H1 (cell line): ENCODE data around the gene ADAM19. TPM values are rescaled to one million over a fixed set of nuclear protein-coding genes. Genes with fewer than 3 reads are reported as not detected.

ENCODE experiments used
- CTCF ChIA-PET: fragments of 300-600 bp; sonication (Branson Sonifier 250); formaldehyde crosslinking; loops from one replicate; lab custom pipeline; 2021; ENCODE audit not compliant: partially characterized antibody; lab: Charles Lee
- POLR2A ChIA-PET: fragments of 300-600 bp; sonication (Branson Sonifier 250); formaldehyde crosslinking; loops from one replicate; lab custom pipeline; 2021; ENCODE audit warnings: inconsistent platforms; ENCODE audit not compliant: partially characterized antibody; lab: Charles Lee
- DNase-seq, 2 experiments: peaks; one replicate each; pipeline versions ENCODE4 v3.0.0 to v3.0.0-alpha.2; 2010 to 2022; ENCODE audit warnings: low spot score in 2 of 2, low read depth in 1 of 2, mixed read lengths in 1 of 2
- FAIRE-seq: peaks from 2 replicates; lab custom pipeline; 2011; peaks lifted over from hg19 to GRCh38; lab: Jason Lieb, UNC
- H2AFZ ChIP-seq: 2 replicates; pipeline ENCODE4 v1.8.1; 2012; ENCODE audit warnings: low read length, inconsistent platforms
- H2AK5ac ChIP-seq: 2 replicates; pipeline ENCODE4 v1.6.1; 2013; ENCODE audit warnings: low read depth, low read length
- H2BK120ac ChIP-seq: replicated peaks from 2 replicates; pipeline ENCODE3; 2013; ENCODE audit warnings: low read depth, low read length, inconsistent platforms
- H2BK12ac ChIP-seq: 2 replicates; pipeline ENCODE4 v1.6.1; 2013; ENCODE audit warnings: low read depth, low read length
- H2BK15ac ChIP-seq: 2 replicates; pipeline ENCODE4 v1.6.1; 2013; ENCODE audit warnings: low read length
- H2BK20ac ChIP-seq: 2 replicates; pipeline ENCODE4 v1.6.1; 2013; ENCODE audit warnings: low read length
- H2BK5ac ChIP-seq: 2 replicates; pipeline ENCODE4 v1.6.1; 2013; ENCODE audit warnings: low read depth, low read length
- H3K14ac ChIP-seq: 2 replicates; pipeline ENCODE4 v1.6.1; 2013; ENCODE audit warnings: inconsistent platforms; ENCODE audit not compliant: insufficient read length
- H3K18ac ChIP-seq: 2 replicates; pipeline ENCODE4 v1.6.1; 2013; ENCODE audit warnings: low read length; ENCODE audit errors: extremely low read depth
- H3K23ac ChIP-seq: 2 replicates; pipeline ENCODE4 v1.6.1; 2013; ENCODE audit warnings: inconsistent platforms; ENCODE audit not compliant: insufficient read length
- H3K23me2 ChIP-seq: 2 replicates; pipeline ENCODE4 v1.6.1; 2013; ENCODE audit warnings: low read depth, low read length
- H3K27ac ChIP-seq: 2 replicates; pipeline ENCODE4 v1.6.1; 2011; ENCODE audit warnings: low read depth, low read length, inconsistent platforms
- H3K27me3 ChIP-seq, 4 experiments: replicated peaks in 1 of 4; 1 replicate in 1 of 4; 2 replicates in 3 of 4; pipeline versions ENCODE4 v1.6.1 to v1.8.1; 2011 to 2013; ENCODE audit warnings: low read length in 3 of 4, mild to moderate bottlenecking in 3 of 4, inconsistent platforms in 2 of 4, mixed read lengths in 2 of 4, moderate library complexity in 1 of 4; ENCODE audit not compliant: control insufficient read depth in 3 of 4, insufficient read depth in 3 of 4; ENCODE audit errors: extremely low read depth in 1 of 4
- H3K36me3 ChIP-seq, 4 experiments: 2 replicates each; pipeline versions ENCODE4 v1.6.1 to v1.8.1; 2011 to 2013; ENCODE audit warnings: mild to moderate bottlenecking in 4 of 4, low read length in 3 of 4, moderate library complexity in 2 of 4, control low read depth in 1 of 4, inconsistent platforms in 1 of 4; ENCODE audit not compliant: insufficient read depth in 4 of 4, control insufficient read depth in 2 of 4
- H3K4ac ChIP-seq: replicated peaks from 2 replicates; pipeline ENCODE3; 2013; ENCODE audit warnings: low read length, low read depth, mixed read lengths, inconsistent platforms; ENCODE audit not compliant: insufficient read length
- H3K4me1 ChIP-seq, 4 experiments: replicated peaks in 1 of 4; 1 replicate in 1 of 4; 2 replicates in 3 of 4; pipeline versions ENCODE4 v1.6.1 to v1.8.1; 2011 to 2013; ENCODE audit warnings: low read length in 3 of 4, inconsistent platforms in 2 of 4, mixed read lengths in 1 of 4; ENCODE audit not compliant: insufficient read depth in 4 of 4, control insufficient read depth in 3 of 4
- H3K4me2 ChIP-seq, 2 experiments: 2 replicates each; pipeline versions ENCODE4 v1.6.1 to v1.8.1; 2011 to 2013; ENCODE audit warnings: low read depth in 2 of 2, low read length in 2 of 2, control low read depth in 1 of 2, inconsistent platforms in 1 of 2, mild to moderate bottlenecking in 1 of 2; ENCODE audit not compliant: insufficient read depth in 1 of 2
- H3K4me3 ChIP-seq, 4 experiments: fragments of 200-600, 300-600 bp in 1 of 4; sonication (generic), shearing (Covaris generic), sonication (Bioruptor Twin) in 1 of 4; 2 replicates each; pipeline versions ENCODE4 v1.5.1 to v1.8.1; 2011 to 2016; ENCODE audit warnings: low read length in 4 of 4, low read depth in 3 of 4, control low read depth in 2 of 4, inconsistent platforms in 2 of 4, mild to moderate bottlenecking in 2 of 4, mixed read lengths in 1 of 4, moderate library complexity in 1 of 4; ENCODE audit not compliant: insufficient read depth in 2 of 4; ENCODE audit errors: extremely low read depth in 1 of 4
- H3K56ac ChIP-seq: replicated peaks from 2 replicates; pipeline ENCODE3; 2013; ENCODE audit warnings: low read depth, mild to moderate bottlenecking, mixed read lengths, low read length, inconsistent platforms; ENCODE audit not compliant: insufficient read length
- H3K79me1 ChIP-seq: 2 replicates; pipeline ENCODE4 v1.6.1; 2013; ENCODE audit warnings: low read depth, low read length, control low read depth
- H3K79me2 ChIP-seq, 2 experiments: 2 replicates each; pipeline versions ENCODE4 v1.6.1 to v1.8.1; 2012 to 2013; ENCODE audit warnings: low read length in 2 of 2, mild to moderate bottlenecking in 2 of 2, inconsistent platforms in 1 of 2; ENCODE audit not compliant: insufficient read depth in 2 of 2, control insufficient read depth in 1 of 2
- H3K9ac ChIP-seq, 4 experiments: replicated peaks in 1 of 4; 1 replicate in 1 of 4; 2 replicates in 3 of 4; pipeline versions ENCODE4 v1.6.1 to v1.8.1; 2011 to 2013; ENCODE audit warnings: low read depth in 3 of 4, low read length in 3 of 4, control low read depth in 2 of 4, mild to moderate bottlenecking in 2 of 4, moderate library complexity in 2 of 4, inconsistent platforms in 1 of 4; ENCODE audit errors: extremely low read depth in 1 of 4
- H3K9me3 ChIP-seq, 2 experiments: 2 replicates each; pipeline versions ENCODE4 v1.6.1 to v1.8.1; 2012 to 2013; ENCODE audit warnings: mild to moderate bottlenecking in 2 of 2, moderate library complexity in 2 of 2, control low read depth in 1 of 2, inconsistent platforms in 1 of 2, low read depth in 1 of 2, low read length in 1 of 2, mixed read lengths in 1 of 2; ENCODE audit not compliant: insufficient read depth in 2 of 2
- H4K20me1 ChIP-seq, 2 experiments: replicated peaks in 1 of 2; 2 replicates each; pipeline versions ENCODE3 to v1.8.1; 2011 to 2013; ENCODE audit warnings: inconsistent platforms in 2 of 2, low read length in 2 of 2, mild to moderate bottlenecking in 1 of 2; ENCODE audit not compliant: insufficient read depth in 2 of 2, control insufficient read depth in 1 of 2
- H4K5ac ChIP-seq: 2 replicates; pipeline ENCODE4 v1.6.1; 2013; ENCODE audit warnings: low read length, low read depth, mixed read lengths, inconsistent platforms; ENCODE audit not compliant: insufficient read length
- H4K8ac ChIP-seq: 2 replicates; pipeline ENCODE4 v1.8.0; 2013; ENCODE audit warnings: mild to moderate bottlenecking, moderate library complexity, low read length, inconsistent platforms; ENCODE audit not compliant: insufficient read depth; ENCODE audit errors: extremely low read depth
- H4K91ac ChIP-seq: replicated peaks from 2 replicates; pipeline ENCODE3; 2013; ENCODE audit warnings: low read length, mixed read lengths, inconsistent platforms; ENCODE audit not compliant: insufficient read length
- CBX5 ChIP-seq: fragments of 300-800, 300-1000 bp; sonication (generic); IDR thresholded peaks from 2 replicates; pipeline ENCODE4 v1.7.1; 2016; ENCODE audit warnings: antibody characterized with exemption, low read length, low read depth
- CTBP2 ChIP-seq: IDR thresholded peaks from 2 replicates; pipeline ENCODE4 v1.7.0; 2011; ENCODE audit warnings: borderline replicate concordance, mild to moderate bottlenecking, moderate library complexity, mixed read lengths, low read length; ENCODE audit not compliant: insufficient read depth, insufficient read length
- GTF2F1 ChIP-seq: IDR thresholded peaks from 2 replicates; pipeline ENCODE4 v1.6.1; 2012; ENCODE audit warnings: low read depth, low read length, improper control_type of control experiment, borderline replicate concordance
- TAF1 ChIP-seq: IDR thresholded peaks from 2 replicates; pipeline ENCODE4 v1.6.1; 2011; ENCODE audit warnings: mild to moderate bottlenecking, low read depth, low read length
- TEAD4 ChIP-seq: IDR thresholded peaks from 2 replicates; pipeline ENCODE4 v1.6.1; 2012; ENCODE audit warnings: low read depth, low read length, inconsistent platforms, mixed read lengths
- WGBS, 2 experiments: shearing (Covaris generic) in 1 of 2; methylation state at CpG; one replicate each; pipeline versions ENCODE4 v1.1.6 to v1.1.7; 2013 to 2015; ENCODE audit warnings: low lambda C conversion rate in 2 of 2, mixed read lengths in 2 of 2, inconsistent platforms in 1 of 2, low coverage in 1 of 2, missing lambda C conversion rate in 1 of 2; ENCODE audit not compliant: insufficient replicate concordance in 2 of 2, insufficient coverage in 1 of 2, insufficient read length in 1 of 2; ENCODE audit errors: extremely low coverage in 1 of 2, missing lambda C conversion rate in 1 of 2; 5-methylcytosine and 5-hydroxymethylcytosine counted together
- polyA plus RNA-seq, 7 experiments: library from polyadenylated mRNA; depleted of rRNA in 3 of 7; stranded (reverse) in 5 of 7; unstranded in 2 of 7; fragments of >200 nt in 5 of 7; fragments of 200-250 nt in 2 of 7; gene quantifications; 1 replicate in 5 of 7; 2 replicates in 1 of 7; 4 replicates in 1 of 7; pipeline versions ENCODE4 v1.2.1 to v1.2.3, GENCODE V29; 2011 to 2013; ENCODE audit warnings: missing spikeins in 2 of 7, mixed read lengths in 2 of 7
- total RNA-seq: library from RNA; stranded (reverse); fragmentation: NEBNext Ultra II Directional; extraction: Animal tissue kit (Norgen Biotek cat#: 25700); gene quantifications from 2 replicates; pipeline ENCODE4 v1.2.1, GENCODE V29; 2021

The ADAM19 gene
- total and polyA plus RNA-seq, 2 of the 8 experiments (the other 6 are each of a cell fraction or from before 2014, with no cell fraction given) = 6.5 to 22.7 TPM

DNA sequence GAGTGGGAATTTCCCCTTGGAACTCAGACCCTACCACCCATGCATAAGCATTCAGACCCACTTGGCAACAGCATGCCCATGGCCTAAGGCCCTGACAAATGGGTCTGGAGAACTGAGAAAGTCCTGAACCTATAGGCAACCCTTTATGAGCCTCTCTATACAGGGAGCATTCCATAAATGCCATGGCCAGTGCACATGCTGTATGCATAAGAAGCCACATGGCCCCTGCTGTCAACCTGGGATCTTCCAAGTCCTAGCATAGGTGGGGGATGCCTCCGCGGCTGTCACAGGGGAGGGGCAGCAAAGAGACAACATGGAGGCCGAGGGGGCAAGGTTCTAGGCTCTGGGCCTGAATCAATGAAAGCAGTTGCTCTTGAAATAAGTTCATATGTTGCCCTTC lies 123.8 kb downstream of the ADAM19 start:
- DNase-seq (peak in 1 of 2 experiments; percentile 27), FAIRE-seq (no peak)
- Histone ChIP-seq H3K14ac (no peak overlapping the region), H2BK15ac (no peak overlapping the region), H3K4me1 (no peaks in the 10 kb centered on the region), H3K36me3 (no peaks in the 10 kb centered on the region), H3K4me3 (no peak overlapping the region), H2AFZ (no peak overlapping the region), H3K9me3 (no peaks in the 10 kb centered on the region), H4K91ac (no peak overlapping the region), H3K23ac (no peak overlapping the region), H4K8ac (no peak overlapping the region), H3K9ac (no peak overlapping the region), H3K4me2 (no peak overlapping the region), H3K27me3 (no peaks in the 10 kb centered on the region), H2BK12ac (no peak overlapping the region), H3K18ac (no peak overlapping the region), H2BK5ac (no peak overlapping the region), H4K5ac (no peak overlapping the region), H3K79me2 (no peaks in the 10 kb centered on the region), H3K27ac (no peak overlapping the region), H3K23me2 (no peaks in the 10 kb centered on the region), H2AK5ac (no peak overlapping the region), H2BK120ac (no peak overlapping the region), H3K56ac (no peak overlapping the region), H3K79me1 (no peaks in the 10 kb centered on the region), H4K20me1 (no peaks in the 10 kb centered on the region), H2BK20ac (no peak overlapping the region), H3K4ac (no peak overlapping the region)
- TF ChIP-seq TAF1 (no peak), GTF2F1 (no peak), CTBP2 (no peak), CBX5 (no peak), TEAD4 (peak; percentile 30; the same call in 1 of the 2 replicates)
- 92% methylated on average over 3 of the region's 3 CpGs; no CpG with 5 or more reads in 1 of the 2 experiments for WGBS, 2 experiments
- POLR2A ChIA-PET = no interaction called here
- CTCF ChIA-PET = interaction anchor here (10.3 kb wide), 1 partner anchor 19 kb away, joined by 66 read pairs; no protein-coding TSS in a partner anchor
